Mesodermal cell (in vitro differentiated cells): ENCODE data around the gene MTHFD2L.

Source experiments
- H3K27ac ChIP-seq: 2 replicates; pipeline ENCODE4 v1.7.0; 2013; ENCODE audit warnings: mild to moderate bottlenecking, low read depth, low read length, moderate library complexity; ENCODE audit not compliant: severe bottlenecking
- H3K36me3 ChIP-seq: 2 replicates; pipeline ENCODE4 v1.7.1; 2013; ENCODE audit warnings: mild to moderate bottlenecking, low read length, moderate library complexity; ENCODE audit not compliant: control insufficient read depth, insufficient read depth
- H3K4me1 ChIP-seq: one replicate; pipeline ENCODE4 v1.7.1; 2013; ENCODE audit warnings: mild to moderate bottlenecking, low read length; ENCODE audit not compliant: insufficient read depth, control insufficient read depth, poor library complexity, severe bottlenecking
- H3K4me3 ChIP-seq: 2 replicates; pipeline ENCODE4 v1.7.0; 2013; ENCODE audit warnings: low read length, control low read depth, mild to moderate bottlenecking; ENCODE audit not compliant: insufficient read depth, poor library complexity, severe bottlenecking; ENCODE audit errors: extremely low read depth
- H3K9me3 ChIP-seq: 2 replicates; pipeline ENCODE4 v1.7.1; 2013; ENCODE audit warnings: mild to moderate bottlenecking, low read length, moderate library complexity; ENCODE audit not compliant: control insufficient read depth
- WGBS, 2 experiments: methylation state at CpG; one replicate each; pipeline ENCODE4 v1.1.5; 2013; ENCODE audit warnings: missing lambda C conversion rate in 2 of 2; ENCODE audit not compliant: insufficient coverage in 2 of 2; 5-methylcytosine and 5-hydroxymethylcytosine counted together

Gene MTHFD2L

DNA sequence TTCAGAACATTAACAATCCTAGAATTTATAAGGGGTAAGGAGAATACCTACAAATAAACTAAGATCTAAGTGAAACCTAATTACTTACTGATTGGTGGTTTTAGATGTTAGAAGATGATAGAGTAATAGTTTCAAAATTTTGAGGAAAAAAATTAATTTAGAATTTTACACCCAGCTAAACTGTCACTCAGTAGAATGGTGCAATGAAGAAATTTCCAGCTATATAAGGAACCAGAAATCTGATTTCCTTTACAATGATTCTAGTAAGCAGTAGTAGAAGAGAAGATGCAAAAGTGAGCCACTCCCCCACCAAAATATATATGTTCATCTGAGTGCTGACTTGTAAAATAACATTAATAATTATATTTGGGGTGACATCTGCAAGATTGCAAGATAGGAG lies 95.0 kb downstream of the MTHFD2L start:
- no peaks in the 10 kb centered on the region for H3K36me3 ChIP-seq
- H3K9me3 ChIP-seq, result peaks cover 7% of the 10 kb centered on the region
- H3K4me1 ChIP-seq, result no peaks in the 10 kb centered on the region
- no peak overlapping the region for H3K27ac ChIP-seq
- H3K4me3 ChIP-seq, result no peak overlapping the region

DNA sequence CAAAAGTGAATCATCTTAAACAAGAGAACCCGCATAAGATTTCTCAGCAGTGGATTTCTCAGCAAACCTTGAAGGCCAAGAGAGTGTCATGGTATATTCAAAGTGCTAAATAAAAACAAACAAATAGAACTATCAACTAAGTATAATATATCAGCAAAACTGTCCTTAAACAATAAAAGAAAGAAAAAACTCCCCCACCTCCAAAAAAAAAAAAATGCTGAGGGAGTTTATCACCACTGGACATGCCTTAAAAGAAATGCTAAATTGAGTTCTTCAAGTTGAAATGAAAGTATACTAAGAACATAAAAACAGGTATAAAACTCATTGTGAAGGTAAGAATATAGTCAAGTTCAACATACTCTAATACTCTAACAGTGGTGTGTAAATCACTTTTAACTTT lies 96.5 kb downstream of the MTHFD2L start:
- Histone ChIP-seq H3K4me3 (no peak overlapping the region), H3K36me3 (no peaks in the 10 kb centered on the region), H3K4me1 (no peaks in the 10 kb centered on the region), H3K9me3 (peaks cover 7% of the 10 kb centered on the region), H3K27ac (no peak overlapping the region)
- no CpG with 5 or more reads among the region's 1 CpG for WGBS, 2 experiments

- Histone ChIP-seq H3K36me3 (no peaks in the 10 kb centered on the region), H3K27ac (no peak overlapping the region), H3K9me3 (peaks cover 7% of the 10 kb centered on the region), H3K4me3 (no peak overlapping the region), H3K4me1 (no peaks in the 10 kb centered on the region)
- no CpG with 5 or more reads among the region's 1 CpG for WGBS, 2 experiments
Measured at GRCh38 chr4:74255096-74255495, 97.2 kb downstream of the MTHFD2L start.

GRCh38 chr4:74258963-74259362 lies 101.0 kb downstream of the MTHFD2L start:
- H3K4me1 ChIP-seq, result no peaks in the 10 kb centered on the region
- H3K36me3 ChIP-seq, result no peaks in the 10 kb centered on the region
- no peak overlapping the region for H3K27ac ChIP-seq
- H3K9me3 ChIP-seq, result no peaks in the 10 kb centered on the region
- WGBS, 2 experiments, result 100% methylated on average over 1 of the region's 1 CpG; no CpG with 5 or more reads in 1 of the 2 experiments
- no peak overlapping the region for H3K4me3 ChIP-seq

- H3K4me1 ChIP-seq, result no peaks in the 10 kb centered on the region
- no peaks in the 10 kb centered on the region for H3K9me3 ChIP-seq
- WGBS, 2 experiments, result 67% methylated on average over 1 of the region's 1 CpG; no CpG with 5 or more reads in 1 of the 2 experiments
- H3K4me3 ChIP-seq, result no peak overlapping the region
- no peaks in the 10 kb centered on the region for H3K36me3 ChIP-seq
- no peak overlapping the region for H3K27ac ChIP-seq
Measured at GRCh38 chr4:74260036-74260435, 102.1 kb downstream of the MTHFD2L start.

GRCh38 chr4:74262522-74262921 lies 104.6 kb downstream of the MTHFD2L start:
- Histone ChIP-seq H3K27ac (no peak overlapping the region), H3K36me3 (no peaks in the 10 kb centered on the region), H3K9me3 (no peaks in the 10 kb centered on the region), H3K4me3 (no peak overlapping the region), H3K4me1 (no peaks in the 10 kb centered on the region)

DNA sequence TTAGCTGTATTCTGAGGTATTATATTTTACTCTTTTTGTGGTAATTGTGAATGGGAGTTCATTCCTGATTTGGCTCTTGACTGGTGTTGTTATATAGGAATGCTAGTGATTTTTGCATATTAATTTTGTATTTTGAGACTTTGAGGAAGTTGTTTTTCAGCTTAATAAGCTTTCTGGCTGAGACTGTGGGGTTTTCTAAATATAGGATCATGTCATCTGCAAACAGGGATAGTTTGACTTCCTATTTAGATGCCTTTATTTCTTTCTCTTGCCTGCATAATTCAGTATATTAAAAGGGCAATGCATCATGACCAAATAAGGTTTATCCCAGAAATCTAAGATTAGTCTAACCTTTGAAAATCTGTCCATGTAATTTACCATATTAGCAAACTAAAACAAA lies 105.6 kb downstream of the MTHFD2L start:
- H3K4me3 ChIP-seq, result no peak overlapping the region
- no peaks in the 10 kb centered on the region for H3K4me1 ChIP-seq
- no peak overlapping the region for H3K27ac ChIP-seq
- H3K9me3 ChIP-seq, result no peaks in the 10 kb centered on the region
- H3K36me3 ChIP-seq, result no peaks in the 10 kb centered on the region

GRCh38 chr4:74266081-74266480 lies 108.2 kb downstream of the MTHFD2L start:
- H3K27ac ChIP-seq, result no peak overlapping the region
- no peaks in the 10 kb centered on the region for H3K9me3 ChIP-seq
- H3K36me3 ChIP-seq, result no peaks in the 10 kb centered on the region
- no peak overlapping the region for H3K4me3 ChIP-seq
- no peaks in the 10 kb centered on the region for H3K4me1 ChIP-seq

DNA sequence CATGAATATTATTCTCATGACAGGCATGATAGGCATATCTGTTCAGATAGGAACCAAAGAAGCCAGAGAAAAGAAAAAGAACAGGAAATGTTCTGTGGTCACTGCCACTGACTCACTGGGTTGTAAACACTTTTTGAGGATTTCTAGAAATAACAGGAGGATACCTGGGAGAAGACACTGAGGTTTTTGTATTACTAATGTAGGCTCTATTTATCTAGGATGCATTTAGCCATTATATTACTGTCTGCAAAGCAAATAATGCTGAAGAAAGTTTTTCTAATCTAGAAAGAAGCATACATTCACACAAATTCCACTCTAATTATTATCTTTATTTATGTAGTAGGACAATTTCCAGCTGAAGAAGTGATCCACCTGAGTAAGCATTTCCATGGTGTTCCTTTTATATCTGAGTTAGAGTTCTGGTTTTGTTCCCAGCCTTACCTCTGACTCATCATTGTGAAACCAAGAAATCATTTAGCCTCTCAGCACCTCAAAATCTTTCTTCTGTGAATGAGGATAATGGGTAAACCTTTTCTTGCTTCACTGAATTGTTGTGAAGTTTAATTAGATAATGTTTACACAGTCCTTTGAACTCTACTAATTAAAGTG lies 110.2 kb downstream of the MTHFD2L start:
- Histone ChIP-seq H3K9me3 (no peaks in the 10 kb centered on the region), H3K4me3 (no peak overlapping the region), H3K4me1 (no peaks in the 10 kb centered on the region), H3K36me3 (no peaks in the 10 kb centered on the region), H3K27ac (no peak overlapping the region)

DNA sequence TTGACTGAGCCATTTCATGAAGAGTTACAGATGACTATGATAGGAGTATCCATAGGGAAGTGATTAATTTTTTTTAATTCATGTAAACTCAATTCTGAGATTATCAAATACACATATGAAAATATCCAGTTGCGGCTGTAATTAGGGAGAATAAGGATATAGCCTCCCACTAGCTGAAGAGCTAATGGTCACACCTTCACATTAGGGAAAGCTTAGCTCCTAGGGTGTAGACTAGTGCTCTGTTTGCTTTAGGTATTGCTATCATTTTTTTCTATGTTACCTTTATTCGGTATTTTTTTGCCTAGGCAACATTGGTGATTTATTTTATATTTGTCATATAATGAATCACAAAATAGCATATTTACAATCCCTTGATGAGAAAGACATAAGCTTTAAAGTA lies 110.7 kb downstream of the MTHFD2L start:
- H3K27ac ChIP-seq, result no peak overlapping the region
- WGBS, 2 experiments, result no CpG with 5 or more reads among the region's 2 CpGs

GRCh38 chr4:74278490-74278889 lies 120.6 kb downstream of the MTHFD2L start:
- no peaks in the 10 kb centered on the region for H3K9me3 ChIP-seq
- no peaks in the 10 kb centered on the region for H3K36me3 ChIP-seq
- H3K4me3 ChIP-seq, result no peak overlapping the region
- H3K27ac ChIP-seq, result no peak overlapping the region
- peaks cover 2% of the 10 kb centered on the region for H3K4me1 ChIP-seq
- WGBS, 2 experiments, result 97 to 100% methylated on average over 1 to 2 of the region's 3 CpGs

More for the DNA sequence above, 110.7 kb downstream of the MTHFD2L start:
- Histone ChIP-seq H3K4me1 (no peaks in the 10 kb centered on the region), H3K4me3 (no peak overlapping the region), H3K36me3 (no peaks in the 10 kb centered on the region), H3K9me3 (no peaks in the 10 kb centered on the region)

GRCh38 chr4:74279716-74280115 lies 121.8 kb downstream of the MTHFD2L start:
- H3K9me3 ChIP-seq, result no peaks in the 10 kb centered on the region
- H3K4me1 ChIP-seq, result peaks cover 3% of the 10 kb centered on the region
- no peaks in the 10 kb centered on the region for H3K36me3 ChIP-seq
- no peak overlapping the region for H3K27ac ChIP-seq
- WGBS, 2 experiments, result 60 to 100% methylated on average over 1 of the region's 3 CpGs
- H3K4me3 ChIP-seq, result no peak overlapping the region
